Stomach smooth muscle (tissue), 2 donors: ENCODE data around the gene DENND4A.

ENCODE experiments used
- H3K27ac ChIP-seq: one replicate; pipeline ENCODE4 v1.7.0; 2013; ENCODE audit warnings: mild to moderate bottlenecking, low read length, inconsistent platforms
- H3K27me3 ChIP-seq, 2 donors: one replicate each; pipeline ENCODE4 v1.7.0; 2013; ENCODE audit warnings: low read length in 2 of 2; ENCODE audit not compliant: insufficient read depth in 2 of 2, control insufficient read depth in 1 of 2
- H3K36me3 ChIP-seq, 2 donors: one replicate each; pipeline ENCODE4 v1.7.0; 2013; ENCODE audit warnings: low read length in 2 of 2; ENCODE audit not compliant: control insufficient read depth in 2 of 2, insufficient read depth in 2 of 2
- H3K4me1 ChIP-seq: one replicate; pipeline ENCODE4 v1.7.0; 2013; ENCODE audit warnings: low read length; ENCODE audit not compliant: control insufficient read depth, insufficient read depth
- H3K4me3 ChIP-seq, 2 donors: one replicate each; pipeline ENCODE4 v1.7.0; 2013; ENCODE audit warnings: low read length in 2 of 2
- H3K9ac ChIP-seq, 2 donors: one replicate each; pipeline ENCODE4 v1.7.0; 2013; ENCODE audit warnings: low read length in 2 of 2, mild to moderate bottlenecking in 1 of 2
- H3K9me3 ChIP-seq, 2 donors: one replicate each; pipeline ENCODE4 v1.7.0; 2013; ENCODE audit warnings: low read length in 2 of 2; ENCODE audit not compliant: control insufficient read depth in 2 of 2
- donor health status: healthy.
- donor health status: Pancreatic carcinoma.

DENND4A gene

DNA sequence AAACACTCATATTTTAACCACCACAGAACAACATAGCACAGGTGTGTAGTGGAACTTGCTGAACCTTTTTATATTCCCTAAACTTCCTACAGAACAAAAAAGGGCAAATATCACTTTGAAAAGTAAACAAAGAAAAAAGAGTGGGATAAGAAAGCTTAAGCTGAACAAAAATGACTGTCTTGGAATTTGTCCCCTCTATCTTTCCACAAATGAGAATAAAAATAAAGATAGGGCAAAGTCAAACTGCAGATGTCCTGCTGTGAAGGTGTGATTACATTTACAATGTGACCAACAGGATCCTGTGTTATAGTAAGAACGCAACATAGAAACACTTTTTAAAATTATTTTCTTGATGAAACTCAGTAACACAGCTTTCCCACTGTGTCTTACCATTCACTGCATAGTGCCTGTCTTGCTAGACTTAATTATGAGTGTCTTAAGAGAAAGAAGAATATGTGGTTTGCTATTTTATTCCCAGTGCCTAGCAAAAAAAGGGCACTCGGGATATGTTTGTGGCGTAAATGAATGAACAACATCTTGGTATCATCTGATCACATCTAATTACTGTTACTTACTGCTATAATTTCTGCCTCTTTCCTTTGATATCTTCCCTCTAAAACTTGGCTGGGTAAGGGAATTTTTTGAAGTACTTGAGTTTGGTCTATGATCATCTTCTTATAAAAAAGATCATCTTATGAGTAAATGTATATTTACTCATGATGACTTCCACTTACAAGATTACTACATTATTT lies 67.5 kb downstream of the DENND4A start:
- H3K4me1 ChIP-seq = no peaks in the 10 kb centered on the region
- no peaks in the 10 kb centered on the region for H3K27me3 ChIP-seq
- H3K4me3 ChIP-seq = no peak overlapping the region
- no peaks in the 10 kb centered on the region for H3K9me3 ChIP-seq
- no peak overlapping the region for H3K27ac ChIP-seq
- no peak overlapping the region for H3K9ac ChIP-seq
- peaks cover 4 to 13% of the 10 kb centered on the region in 2 donors for H3K36me3 ChIP-seq

DNA sequence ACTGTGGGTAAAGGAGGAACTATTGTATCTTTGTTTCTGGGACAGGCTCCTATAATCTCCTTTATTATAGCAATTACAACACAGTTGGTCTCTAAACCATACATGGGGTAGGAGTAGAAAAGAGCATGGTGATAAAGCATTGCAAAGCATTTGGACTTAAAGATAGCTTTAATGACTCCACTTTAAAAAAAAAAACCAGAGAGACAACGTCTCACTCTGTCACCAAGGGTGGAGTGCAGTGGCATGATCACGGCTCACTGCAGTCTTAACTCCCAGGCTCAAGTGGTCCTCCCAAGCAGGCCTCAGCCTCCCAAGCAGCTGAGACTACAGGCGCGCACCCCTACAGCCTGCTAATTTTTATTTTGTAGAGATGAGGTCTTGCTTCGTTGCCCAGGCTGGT lies 68.2 kb downstream of the DENND4A start:
- Histone ChIP-seq H3K4me3 (no peak overlapping the region), H3K27ac (no peak overlapping the region), H3K27me3 (no peaks in the 10 kb centered on the region), H3K36me3 (peaks cover 4 to 12% of the 10 kb centered on the region in 2 donors), H3K4me1 (no peaks in the 10 kb centered on the region), H3K9me3 (no peaks in the 10 kb centered on the region), H3K9ac (no peak overlapping the region)

DNA sequence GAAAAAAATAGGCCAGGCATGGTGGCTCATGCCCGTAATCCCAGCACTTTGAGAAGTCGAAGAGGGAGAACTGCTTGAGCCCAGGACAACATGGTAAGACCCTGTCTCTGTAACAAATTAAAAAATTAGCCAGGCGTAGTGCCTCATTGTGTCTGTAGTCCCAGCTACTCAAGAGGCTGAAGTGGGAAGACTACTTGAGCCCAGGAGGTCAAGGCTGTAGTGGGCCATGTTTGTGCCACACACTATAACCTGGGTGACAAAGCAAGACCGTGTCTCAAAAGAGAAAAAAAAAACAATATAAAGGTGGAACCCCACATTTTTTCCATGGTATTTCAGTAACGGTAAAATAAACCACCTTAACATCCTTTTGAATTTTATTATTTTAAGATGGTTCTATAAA lies 69.9 kb downstream of the DENND4A start:
- Histone ChIP-seq H3K9ac (no peak overlapping the region), H3K27me3 (no peaks in the 10 kb centered on the region), H3K27ac (no peak overlapping the region), H3K4me3 (no peak overlapping the region), H3K36me3 (peaks cover 10 to 16% of the 10 kb centered on the region in 2 donors), H3K9me3 (no peaks in the 10 kb centered on the region), H3K4me1 (no peaks in the 10 kb centered on the region)

DNA sequence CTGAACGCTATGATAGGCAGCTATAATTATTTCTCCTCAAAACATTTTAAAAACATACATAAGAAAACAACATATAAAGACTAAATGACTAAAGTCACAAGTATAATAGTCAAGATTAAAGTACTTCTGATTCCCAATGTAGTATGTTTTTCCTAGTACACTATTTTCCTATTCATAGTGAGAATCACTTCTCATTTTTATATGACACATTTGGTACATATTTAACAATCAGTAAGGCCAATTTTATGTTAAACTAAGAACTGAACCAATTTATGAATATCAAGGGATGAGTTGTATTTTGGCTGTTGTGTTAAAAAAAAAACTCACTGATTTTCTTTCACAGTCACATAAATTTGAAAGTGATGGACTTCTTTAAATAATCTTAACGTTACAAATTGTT lies 79.7 kb downstream of the DENND4A start:
- peaks cover 9 to 22% of the 10 kb centered on the region in 2 donors for H3K36me3 ChIP-seq
- H3K4me1 ChIP-seq = no peaks in the 10 kb centered on the region

DNA sequence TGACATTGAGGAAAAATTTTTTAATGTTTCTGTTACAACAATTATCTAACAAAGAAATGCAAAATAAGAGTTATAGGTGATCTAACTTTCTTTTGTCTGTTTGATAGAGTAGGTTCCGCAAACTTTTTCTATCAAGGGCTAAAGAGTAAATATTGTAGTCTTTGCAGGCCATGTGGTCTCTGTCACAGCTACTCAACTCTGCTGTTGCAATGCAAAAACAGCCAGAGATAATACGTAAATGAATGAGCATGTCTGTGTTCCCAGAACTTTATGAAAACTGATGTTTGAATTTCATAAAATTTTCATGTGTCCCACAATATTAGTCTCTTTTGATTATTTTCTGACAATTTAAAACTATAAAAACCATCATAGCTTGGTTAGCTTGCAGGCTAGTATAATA lies 97.0 kb downstream of the DENND4A start:
- H3K4me3 ChIP-seq = no peak overlapping the region
- H3K27ac ChIP-seq = peak overlapping the region; percentile 42
- H3K27me3 ChIP-seq = no peaks in the 10 kb centered on the region
- H3K9me3 ChIP-seq = no peaks in the 10 kb centered on the region
- H3K9ac ChIP-seq = no peak overlapping the region
- H3K36me3 ChIP-seq = peaks cover 7 to 17% of the 10 kb centered on the region in 2 donors
- H3K4me1 ChIP-seq = no peaks in the 10 kb centered on the region

More for the DNA sequence above, 79.7 kb downstream of the DENND4A start:
- Histone ChIP-seq H3K27me3 (no peaks in the 10 kb centered on the region), H3K4me3 (no peak overlapping the region), H3K27ac (no peak overlapping the region), H3K9me3 (no peaks in the 10 kb centered on the region), H3K9ac (no peak overlapping the region)

DNA sequence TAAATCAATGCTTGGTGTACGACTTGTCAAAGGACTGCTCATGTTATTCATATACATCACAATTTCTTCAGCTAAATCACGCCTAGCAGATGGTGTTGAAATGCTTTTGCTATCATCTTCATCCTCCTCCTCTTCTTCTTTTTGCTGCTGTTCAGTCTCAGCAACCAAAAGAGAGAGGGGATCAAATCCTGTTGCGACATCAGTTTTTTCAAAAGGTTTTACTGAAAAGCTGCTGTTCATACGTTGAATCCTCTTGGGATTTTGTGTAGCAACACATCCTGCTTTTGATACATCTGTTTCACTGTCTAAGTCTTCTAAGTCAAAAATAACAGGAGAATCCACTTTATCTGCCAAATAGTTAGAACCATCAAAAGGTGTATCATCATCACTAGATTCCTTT lies 101.3 kb downstream of the DENND4A start:
- Histone ChIP-seq H3K27me3 (no peaks in the 10 kb centered on the region), H3K36me3 (peaks cover 9 to 22% of the 10 kb centered on the region in 2 donors), H3K4me1 (no peaks in the 10 kb centered on the region), H3K9ac (no peak overlapping the region), H3K27ac (no peak overlapping the region), H3K9me3 (no peaks in the 10 kb centered on the region), H3K4me3 (no peak overlapping the region)

DNA sequence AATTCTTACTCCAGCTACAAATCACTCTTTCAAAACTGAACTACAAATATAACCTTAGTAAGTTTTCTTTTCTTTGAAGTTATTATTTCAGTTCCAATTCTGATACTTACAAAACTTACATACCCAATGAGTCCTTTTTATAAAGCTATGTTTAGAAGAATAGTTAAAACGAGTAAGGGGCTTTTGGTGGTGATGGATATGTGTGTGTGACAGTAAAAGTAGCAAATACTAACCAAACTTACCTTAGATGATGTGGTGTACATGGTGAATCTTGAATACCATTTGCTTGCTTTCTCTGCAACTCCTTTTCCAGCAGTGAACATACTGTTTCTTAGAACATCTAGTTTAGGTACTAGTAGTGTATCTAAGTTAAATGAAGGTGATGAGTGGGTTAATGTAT lies 101.9 kb downstream of the DENND4A start:
- Histone ChIP-seq H3K9me3 (no peaks in the 10 kb centered on the region), H3K36me3 (peaks cover 9 to 22% of the 10 kb centered on the region in 2 donors), H3K9ac (no peak overlapping the region), H3K27ac (no peak overlapping the region), H3K4me3 (no peak overlapping the region), H3K27me3 (no peaks in the 10 kb centered on the region), H3K4me1 (no peaks in the 10 kb centered on the region)

DNA sequence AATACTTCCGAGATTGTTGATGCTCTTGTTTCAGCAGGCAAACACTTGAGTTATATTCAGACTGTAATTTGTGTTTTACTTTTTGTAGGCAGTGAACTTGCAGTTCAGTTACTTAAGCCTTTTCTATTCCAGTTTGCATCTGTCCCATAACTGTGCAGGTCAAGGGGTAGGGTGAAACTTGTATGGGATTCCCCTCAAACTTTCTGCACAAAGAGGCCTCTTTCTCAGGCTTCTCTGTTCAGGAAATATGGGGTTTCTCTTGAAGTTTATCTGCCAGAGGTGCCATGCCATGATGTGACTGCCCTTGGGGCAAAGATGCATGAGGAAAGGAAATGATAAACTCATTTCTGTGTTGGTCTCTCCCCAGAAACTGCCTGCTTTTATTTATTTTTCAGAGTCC lies 103.6 kb downstream of the DENND4A start:
- Histone ChIP-seq H3K27ac (no peak overlapping the region), H3K27me3 (no peaks in the 10 kb centered on the region), H3K36me3 (peaks cover 9 to 22% of the 10 kb centered on the region in 2 donors)

DNA sequence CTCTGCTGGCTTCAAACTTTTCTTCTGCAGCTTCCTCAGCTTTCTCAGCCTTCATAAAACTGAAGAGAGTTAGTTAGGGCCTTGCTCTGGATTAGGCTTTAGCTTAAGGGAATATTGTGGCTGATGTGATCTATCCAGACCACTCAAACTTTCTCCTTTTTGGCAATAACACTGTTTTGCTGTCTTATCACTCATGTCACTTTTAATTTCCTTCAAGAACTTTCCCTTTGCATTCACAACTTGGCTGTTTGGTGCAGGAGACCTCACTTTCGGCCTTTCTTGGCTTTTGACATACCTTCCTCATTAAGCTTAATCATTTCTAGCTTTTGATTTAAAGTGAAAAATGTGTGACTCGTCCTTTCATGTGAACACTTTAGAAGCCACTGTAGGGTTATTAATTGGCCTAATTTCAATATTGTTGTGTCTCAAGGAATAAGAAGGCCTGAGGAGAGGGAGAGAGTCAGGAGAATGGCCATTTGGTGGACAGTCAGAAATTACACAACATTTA lies 109.6 kb downstream of the DENND4A start:
- no peaks in the 10 kb centered on the region for H3K36me3 ChIP-seq

More for the DNA sequence above, 103.6 kb downstream of the DENND4A start:
- Histone ChIP-seq H3K4me3 (no peak overlapping the region), H3K4me1 (no peaks in the 10 kb centered on the region), H3K9me3 (no peaks in the 10 kb centered on the region), H3K9ac (no peak overlapping the region)

DNA sequence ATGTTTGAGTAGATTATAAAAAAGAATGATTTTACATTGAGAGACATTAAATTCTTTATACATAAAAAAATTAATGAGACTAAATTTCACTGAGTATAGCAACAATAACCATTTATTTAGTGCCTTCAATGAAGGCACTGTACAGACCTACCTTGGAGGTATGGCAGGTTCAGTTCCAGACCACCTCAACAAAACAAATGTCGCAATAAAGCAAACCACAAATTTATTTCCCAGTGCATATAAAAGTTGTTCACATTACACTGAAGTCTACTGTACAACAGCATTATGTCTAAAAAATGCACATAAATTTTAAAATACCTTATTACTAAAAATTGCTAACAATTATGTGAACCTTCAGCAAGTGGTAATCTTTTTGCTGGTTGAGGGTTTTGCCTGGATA lies 111.5 kb downstream of the DENND4A start:
- Histone ChIP-seq H3K4me1 (no peaks in the 10 kb centered on the region), H3K4me3 (no peak overlapping the region), H3K9me3 (no peaks in the 10 kb centered on the region), H3K27me3 (no peaks in the 10 kb centered on the region), H3K9ac (no peak overlapping the region), H3K27ac (no peak overlapping the region), H3K36me3 (no peaks in the 10 kb centered on the region)

More for the DNA sequence above, 109.6 kb downstream of the DENND4A start:
- no peak overlapping the region for H3K27ac ChIP-seq
- H3K27me3 ChIP-seq = no peaks in the 10 kb centered on the region
- H3K4me3 ChIP-seq = no peak overlapping the region
- no peaks in the 10 kb centered on the region for H3K4me1 ChIP-seq
- no peak overlapping the region for H3K9ac ChIP-seq
- no peaks in the 10 kb centered on the region for H3K9me3 ChIP-seq

DNA sequence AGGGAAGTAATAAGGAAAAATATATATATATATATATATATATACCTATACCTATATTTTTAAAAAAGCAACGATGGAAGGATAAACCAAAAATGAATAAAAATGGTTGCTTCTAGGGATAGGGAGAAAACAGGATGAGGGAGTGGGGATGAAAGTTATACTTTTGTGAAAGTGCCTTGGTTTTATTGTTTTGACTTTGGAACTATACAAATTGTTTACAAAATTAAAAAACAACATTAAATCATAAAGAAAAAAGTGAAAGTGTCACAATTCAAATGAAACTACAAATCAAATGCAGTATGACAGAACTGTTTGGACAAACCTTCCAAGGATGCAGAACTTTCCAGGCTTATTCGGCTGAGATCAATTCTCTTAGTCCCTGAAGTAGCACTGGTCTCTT lies 116.0 kb downstream of the DENND4A start:
- Histone ChIP-seq H3K4me1 (no peaks in the 10 kb centered on the region), H3K27me3 (no peaks in the 10 kb centered on the region), H3K9me3 (no peaks in the 10 kb centered on the region), H3K36me3 (peaks cover 8 to 12% of the 10 kb centered on the region in 2 donors), H3K9ac (no peak overlapping the region), H3K4me3 (no peak overlapping the region), H3K27ac (no peak overlapping the region)
